Epidermal melanocyte (primary cell): ENCODE measurements around the gene RTN4RL1.

Source experiments
- DNase-seq: peaks from one replicate; pipeline ENCODE4 v3.0.0; 2011; ENCODE audit warnings: low spot score; ENCODE audit not compliant: insufficient read length

The RTN4RL1 gene

GRCh38 chr17:2047590-2047989, 22.5 kb upstream of the RTN4RL1 start:
- DNase-seq: no peak

GRCh38 chr17:2044263-2044894, 19.2 kb upstream of the RTN4RL1 start:
- DNase-seq: no peak

- DNase-seq: no peak
These were observed 18.7 kb upstream of the RTN4RL1 start for GRCh38 chr17:2043785-2044184.

- no peak for DNase-seq
These were observed 17.8 kb upstream of the RTN4RL1 start for GRCh38 chr17:2042933-2043332.

GRCh38 chr17:2042390-2042847, 17.3 kb upstream of the RTN4RL1 start:
- no peak for DNase-seq

- peak; percentile 91 for DNase-seq
These were observed 16.6 kb upstream of the RTN4RL1 start, which contains the start of gene OVCA2 for GRCh38 chr17:2041561-2042389. Gene OVCA2 (plus strand): TSS chr17:2042022. CDS start chr17:2042048, 26 bp downstream.

GRCh38 chr17:2040942-2041560, 15.9 kb upstream of the RTN4RL1 start:
- DNase-seq: no peak

GRCh38 chr17:2040219-2040827, 15.2 kb upstream of the RTN4RL1 start:
- no peak for DNase-seq

- DNase-seq: no peak
These were observed 12.0 kb upstream of the RTN4RL1 start for GRCh38 chr17:2037155-2037554.

GRCh38 chr17:2035541-2036488, 10.7 kb upstream of the RTN4RL1 start:
- DNase-seq: no peak

GRCh38 chr17:2034806-2035540, 9.8 kb upstream of the RTN4RL1 start:
- DNase-seq: no peak

- no peak for DNase-seq
These were observed 9.0 kb upstream of the RTN4RL1 start for GRCh38 chr17:2034157-2034556.

- DNase-seq: no peak
These were observed 8.0 kb upstream of the RTN4RL1 start for GRCh38 chr17:2033153-2033552.

- no peak for DNase-seq
These were observed 5.6 kb upstream of the RTN4RL1 start for GRCh38 chr17:2030779-2031163.

GRCh38 chr17:2029911-2030778, 5.0 kb upstream of the RTN4RL1 start, which contains the start of gene DPH1:
Gene DPH1 (plus strand): TSS chr17:2030153. CDS start chr17:2030170, 17 bp downstream.
- DNase-seq: peak; percentile 95

GRCh38 chr17:2028737-2029136, 3.6 kb upstream of the RTN4RL1 start:
- no peak for DNase-seq

GRCh38 chr17:2028234-2028614, 3.1 kb upstream of the RTN4RL1 start:
- DNase-seq: no peak

- DNase-seq: no peak
These were observed 2.5 kb upstream of the RTN4RL1 start for GRCh38 chr17:2027528-2028233.
